ENCODE results near the gene ECI2. TPM values are rescaled to one million over a fixed set of nuclear protein-coding genes. Genes with fewer than 3 reads are reported as not detected.

Gene ECI2
- polyA plus RNA-seq, 2 of the 4 experiments (the other 2 are of a cell fraction): 48.1 to 68.9 TPM

Other genes starting within 250 kb of the ECI2 start
- gene FAM217A, start 56.4 kb downstream of the ECI2 start, polyA plus RNA-seq (2011; rRNA removed): not detected in 2 replicates
- gene FAM217A, start 56.4 kb downstream of the ECI2 start, polyA plus RNA-seq (2017; fragmentation: RNase III; extraction: RNeasy Plus Mini Kit Qiagen cat#74134 plus additional on column Dnase treatment): not detected in 3 replicates

All from A549 (cell line).